GM18517 (cell line): ENCODE results near the gene NT5DC3.
"Not testable (repeated sequence)": the region's sequence is repeated elsewhere in the genome, so short reads cannot be mapped to it uniquely, and the experiment has no call there.

ENCODE experiments used
- ATAC-seq: cut with Tn5 transposase; IDR thresholded peaks from one replicate; pipeline ENCODE4 v1.9.1; 2021; ENCODE audit warnings: mild to moderate bottlenecking, moderate library complexity; ENCODE audit not compliant: unreplicated experiment

The NT5DC3 gene

DNA sequence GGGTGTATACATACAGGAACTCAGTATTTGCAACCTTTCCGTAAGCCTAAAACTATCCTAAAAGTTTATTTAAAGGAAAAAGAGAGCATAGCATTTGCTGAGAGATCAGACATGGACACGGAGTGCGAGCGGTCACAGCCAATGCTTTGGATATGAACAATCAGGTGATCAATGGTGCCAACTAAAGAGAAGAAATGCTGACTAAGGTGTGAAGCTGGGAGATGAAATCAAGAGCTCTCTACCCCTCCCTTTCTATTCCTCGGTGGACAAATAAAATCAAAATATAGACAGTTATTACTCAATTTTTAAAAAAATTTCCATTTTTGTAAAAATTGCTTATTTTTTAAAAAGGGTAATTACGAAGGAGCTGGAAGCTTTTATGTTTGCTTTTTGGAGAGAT is 29.2 kb downstream of the NT5DC3 start:
- ATAC-seq, result no peak

GRCh38 chr12:103810111-103810510 is 30.9 kb downstream of the NT5DC3 start:
- no peak for ATAC-seq

GRCh38 chr12:103809639-103810038 is 31.4 kb downstream of the NT5DC3 start:
- not testable (repeated sequence) for ATAC-seq

- ATAC-seq, result no peak
These were observed 31.9 kb downstream of the NT5DC3 start for GRCh38 chr12:103809154-103809553.

- ATAC-seq, result no peak
These were observed 32.7 kb downstream of the NT5DC3 start for GRCh38 chr12:103808239-103808880.

- ATAC-seq, result no peak
These were observed 33.3 kb downstream of the NT5DC3 start for GRCh38 chr12:103807561-103808238.

DNA sequence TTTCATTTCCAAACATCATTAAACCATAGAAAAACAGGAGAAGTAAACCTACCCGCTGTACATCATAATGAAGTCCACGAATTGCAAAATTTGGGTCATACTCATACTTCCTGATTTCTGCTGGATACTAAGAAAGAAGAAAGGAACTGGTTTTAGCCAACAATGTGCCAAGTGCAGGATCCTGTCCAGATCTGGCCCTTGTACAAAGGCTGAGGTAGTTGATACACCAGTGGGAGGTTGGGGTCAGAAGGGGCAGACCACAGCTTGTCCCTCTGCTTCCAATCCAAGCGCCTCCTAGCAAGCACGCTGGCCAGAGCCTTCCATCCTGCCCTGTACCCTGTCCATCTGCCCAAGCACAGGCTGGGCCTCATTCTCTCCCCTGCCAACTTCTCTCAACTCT is 34.2 kb downstream of the NT5DC3 start:
- no peak for ATAC-seq

- ATAC-seq, result no peak
These were observed 35.2 kb downstream of the NT5DC3 start for GRCh38 chr12:103805655-103806360.

GRCh38 chr12:103803847-103804246 is 37.2 kb downstream of the NT5DC3 start:
- ATAC-seq, result no peak

- no peak for ATAC-seq
These were observed 38.5 kb downstream of the NT5DC3 start for GRCh38 chr12:103802586-103802886.

GRCh38 chr12:103801709-103802585 is 39.1 kb downstream of the NT5DC3 start:
- ATAC-seq, result no peak

GRCh38 chr12:103799857-103800771 is 40.9 kb downstream of the NT5DC3 start:
- ATAC-seq, result no peak

- no peak for ATAC-seq
These were observed 41.6 kb downstream of the NT5DC3 start for GRCh38 chr12:103799504-103799856.

DNA sequence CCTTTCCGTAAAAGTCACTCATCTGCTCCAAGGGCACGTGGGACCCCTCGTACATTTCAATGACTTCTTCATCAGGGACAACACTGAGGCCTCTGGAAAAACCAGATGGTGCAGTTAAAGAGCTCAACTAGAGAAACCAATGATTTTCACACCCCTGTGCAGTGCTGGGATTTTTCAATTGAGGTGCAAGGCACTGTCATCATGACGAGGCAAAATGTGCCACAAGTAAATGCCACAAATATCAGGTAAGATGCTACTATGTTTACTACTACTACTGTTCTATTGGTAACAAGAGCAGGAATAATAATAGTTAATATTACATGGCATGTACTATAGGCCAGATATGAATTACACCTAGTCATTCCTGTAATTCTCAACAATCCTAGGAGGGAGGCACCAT is 42.4 kb downstream of the NT5DC3 start:
- no peak for ATAC-seq

DNA sequence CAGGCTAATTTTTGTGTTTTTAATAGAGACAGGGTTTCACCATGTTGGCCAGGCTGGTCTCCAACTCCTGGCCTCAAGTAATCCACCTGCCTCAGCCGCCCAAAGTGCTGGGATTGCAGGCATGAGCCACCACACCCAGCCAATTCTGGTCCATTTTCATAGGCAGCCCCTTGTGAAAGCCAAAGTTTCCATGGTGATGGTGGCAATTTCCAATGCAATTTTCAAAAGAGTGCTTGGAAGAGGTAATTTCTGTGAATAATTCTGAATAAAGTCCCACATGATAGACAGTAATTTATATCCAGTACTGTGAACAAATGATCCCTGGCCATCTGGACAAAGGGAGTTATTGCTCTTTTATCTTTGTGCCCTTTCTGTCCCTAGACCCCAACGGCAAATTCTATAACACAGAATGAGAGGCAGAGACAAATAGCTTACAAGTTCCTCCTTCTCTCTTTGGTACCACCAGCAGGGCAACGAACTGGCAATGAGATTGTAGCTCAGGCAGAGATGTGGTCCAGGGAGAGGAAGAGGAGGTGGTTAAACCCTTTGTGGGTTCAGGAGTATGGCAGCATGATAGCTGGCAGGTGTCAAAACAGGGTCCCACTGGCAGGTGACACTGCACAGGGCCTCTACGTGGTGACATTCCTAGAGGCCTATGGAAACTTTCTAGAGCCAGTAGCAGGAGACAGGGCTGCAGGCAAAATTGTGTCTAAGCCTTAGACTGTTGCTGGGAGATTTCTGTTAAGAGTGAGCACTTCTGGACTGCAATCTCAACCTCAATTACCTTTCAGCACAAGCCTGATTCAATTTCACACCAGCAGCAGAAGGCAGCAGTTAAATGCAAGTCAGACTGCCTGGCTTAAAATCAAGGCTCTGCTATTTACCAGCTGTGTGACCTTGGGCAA is 46.5 kb downstream of the NT5DC3 start:
- ATAC-seq, result no peak

DNA sequence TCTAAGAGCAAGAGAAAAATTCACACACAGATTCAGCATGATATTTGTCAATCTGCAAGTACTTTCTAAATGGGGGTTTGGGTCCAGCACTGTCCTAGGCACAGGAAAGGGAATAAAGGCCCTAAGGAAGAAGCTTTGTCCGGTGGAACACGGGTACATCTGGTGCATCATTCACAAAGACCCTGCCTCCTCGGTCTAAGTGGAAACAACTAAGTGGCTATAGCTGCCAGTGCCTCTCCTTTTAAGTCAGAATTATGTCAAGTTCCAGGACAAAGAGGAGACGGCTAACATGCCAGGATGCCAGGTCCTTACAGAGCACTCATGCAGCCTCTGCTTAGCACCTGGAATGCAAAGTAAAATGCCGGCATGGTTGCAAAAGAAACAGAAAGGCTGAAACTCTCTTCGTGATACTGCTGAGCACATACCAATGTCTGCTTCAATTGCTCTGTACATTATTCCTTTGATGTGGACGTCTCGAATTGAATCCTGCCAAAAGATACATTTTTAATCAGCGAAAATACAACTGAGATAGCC is 47.5 kb downstream of the NT5DC3 start:
- no peak for ATAC-seq

- ATAC-seq, result no peak
These were observed 48.0 kb downstream of the NT5DC3 start for GRCh38 chr12:103793046-103793445.

GRCh38 chr12:103791350-103791920 is 49.6 kb downstream of the NT5DC3 start:
- ATAC-seq, result no peak

- no peak for ATAC-seq
These were observed 54.8 kb downstream of the NT5DC3 start for GRCh38 chr12:103786201-103786600.
